ENCODE results near the gene CILP2. TPM values are rescaled to one million over a fixed set of nuclear protein-coding genes. Genes with fewer than 3 reads are reported as not detected.

CILP2 gene
- total and polyA plus RNA-seq, 9 donors: 1.3 to 52.6 (median 7.0) TPM

GRCh38 chr19:19544257-19544953, 6.3 kb downstream of the CILP2 start:
- H3K36me3 ChIP-seq (ENCODE audit: control insufficient read depth, insufficient read depth, low read length): no peaks in the 10 kb centered on the region
- H3K27me3 ChIP-seq (ENCODE audit: control insufficient read depth, insufficient read depth, low read length): peaks cover 42% of the 10 kb centered on the region
- no peak overlapping the region for H3K4me3 ChIP-seq (ENCODE audit: low read length)
- H3K4me1 ChIP-seq (ENCODE audit: control insufficient read depth, insufficient read depth, low read length): peaks cover 16% of the 10 kb centered on the region
- DNase-seq: no peak
- H3K9me3 ChIP-seq (replicated peaks; ENCODE audit: control insufficient read depth, low read depth, low read length): no peaks in the 10 kb centered on the region
- H3K27ac ChIP-seq (ENCODE audit: low read length): no peak overlapping the region
- WGBS (ENCODE audit: insufficient coverage): 87% methylated on average over 75 of the region's 75 CpGs

GRCh38 chr19:19544954-19545591, 7.0 kb downstream of the CILP2 start:
- no peaks in the 10 kb centered on the region for H3K9me3 ChIP-seq (replicated peaks; ENCODE audit: control insufficient read depth, low read depth, low read length)
- H3K36me3 ChIP-seq (ENCODE audit: control insufficient read depth, insufficient read depth, low read length): no peaks in the 10 kb centered on the region
- no peak overlapping the region for H3K4me3 ChIP-seq (ENCODE audit: low read length)
- no peak for DNase-seq
- H3K4me1 ChIP-seq (ENCODE audit: control insufficient read depth, insufficient read depth, low read length): peaks cover 17% of the 10 kb centered on the region
- H3K27ac ChIP-seq (ENCODE audit: low read length): no peak overlapping the region
- peaks cover 37% of the 10 kb centered on the region for H3K27me3 ChIP-seq (ENCODE audit: control insufficient read depth, insufficient read depth, low read length)
- WGBS (ENCODE audit: insufficient coverage): 88% methylated on average over 53 of the region's 53 CpGs

- Histone ChIP-seq H3K9me3 (replicated peaks; ENCODE audit: control insufficient read depth, low read depth, low read length) (no peaks in the 10 kb centered on the region), H3K36me3 (ENCODE audit: control insufficient read depth, insufficient read depth, low read length) (no peaks in the 10 kb centered on the region), H3K4me3 (ENCODE audit: low read length) (no peak overlapping the region), H3K4me1 (ENCODE audit: control insufficient read depth, insufficient read depth, low read length) (peaks cover 20% of the 10 kb centered on the region), H3K27ac (ENCODE audit: low read length) (no peak overlapping the region), H3K27me3 (ENCODE audit: control insufficient read depth, insufficient read depth, low read length) (peaks cover 34% of the 10 kb centered on the region)
- no peak for DNase-seq
- WGBS (ENCODE audit: insufficient coverage): 92% methylated on average over 23 of the region's 23 CpGs
Observed at GRCh38 chr19:19545707-19546106, 7.6 kb downstream of the CILP2 start.

GRCh38 chr19:19546751-19547162, 8.7 kb downstream of the CILP2 start:
- peaks cover 14% of the 10 kb centered on the region for H3K4me1 ChIP-seq (ENCODE audit: control insufficient read depth, insufficient read depth, low read length)
- WGBS (ENCODE audit: insufficient coverage): 38% methylated on average over 11 of the region's 19 CpGs
- no peak overlapping the region for H3K4me3 ChIP-seq (ENCODE audit: low read length)
- H3K9me3 ChIP-seq (replicated peaks; ENCODE audit: control insufficient read depth, low read depth, low read length): peaks cover 5% of the 10 kb centered on the region
- no peak overlapping the region for H3K27ac ChIP-seq (ENCODE audit: low read length)
- DNase-seq: no peak
- no peaks in the 10 kb centered on the region for H3K36me3 ChIP-seq (ENCODE audit: control insufficient read depth, insufficient read depth, low read length)
- peaks cover 24% of the 10 kb centered on the region for H3K27me3 ChIP-seq (ENCODE audit: control insufficient read depth, insufficient read depth, low read length)

- Histone ChIP-seq H3K9me3 (replicated peaks; ENCODE audit: control insufficient read depth, low read depth, low read length) (peaks cover 5% of the 10 kb centered on the region), H3K36me3 (ENCODE audit: control insufficient read depth, insufficient read depth, low read length) (no peaks in the 10 kb centered on the region), H3K4me3 (ENCODE audit: low read length) (no peak overlapping the region), H3K27ac (ENCODE audit: low read length) (peak overlapping the region; percentile 29), H3K4me1 (ENCODE audit: control insufficient read depth, insufficient read depth, low read length) (peaks cover 16% of the 10 kb centered on the region), H3K27me3 (ENCODE audit: control insufficient read depth, insufficient read depth, low read length) (peaks cover 13% of the 10 kb centered on the region)
- WGBS (ENCODE audit: insufficient coverage): 66% methylated on average over 4 of the region's 15 CpGs
- DNase-seq: no peak
Observed at GRCh38 chr19:19547674-19548336, 9.7 kb downstream of the CILP2 start.

GRCh38 chr19:19548915-19549759, 11.1 kb downstream of the CILP2 start:
- peak; percentile 76 for DNase-seq
- Histone ChIP-seq H3K27me3 (ENCODE audit: control insufficient read depth, insufficient read depth, low read length) (peaks cover 13% of the 10 kb centered on the region), H3K27ac (ENCODE audit: low read length) (peak overlapping the region; percentile 67), H3K4me3 (ENCODE audit: low read length) (no peak overlapping the region), H3K9me3 (replicated peaks; ENCODE audit: control insufficient read depth, low read depth, low read length) (peaks cover 5% of the 10 kb centered on the region), H3K4me1 (ENCODE audit: control insufficient read depth, insufficient read depth, low read length) (peaks cover 16% of the 10 kb centered on the region), H3K36me3 (ENCODE audit: control insufficient read depth, insufficient read depth, low read length) (no peaks in the 10 kb centered on the region)
- WGBS (ENCODE audit: insufficient coverage): 37% methylated on average over 12 of the region's 13 CpGs

- Histone ChIP-seq H3K9me3 (replicated peaks; ENCODE audit: control insufficient read depth, low read depth, low read length) (peaks cover 5% of the 10 kb centered on the region), H3K4me1 (ENCODE audit: control insufficient read depth, insufficient read depth, low read length) (peaks cover 16% of the 10 kb centered on the region), H3K27me3 (ENCODE audit: control insufficient read depth, insufficient read depth, low read length) (peaks cover 13% of the 10 kb centered on the region), H3K27ac (ENCODE audit: low read length) (peak overlapping the region; percentile 67), H3K4me3 (ENCODE audit: low read length) (no peak overlapping the region), H3K36me3 (ENCODE audit: control insufficient read depth, insufficient read depth, low read length) (no peaks in the 10 kb centered on the region)
- WGBS (ENCODE audit: insufficient coverage): 60% methylated on average over 19 of the region's 23 CpGs
- no peak for DNase-seq
Observed at GRCh38 chr19:19549804-19550464, 11.9 kb downstream of the CILP2 start.

- DNase-seq: peak; percentile 75
- H3K36me3 ChIP-seq (ENCODE audit: control insufficient read depth, insufficient read depth, low read length): no peaks in the 10 kb centered on the region
- peak overlapping the region; percentile 67 for H3K27ac ChIP-seq (ENCODE audit: low read length)
- H3K9me3 ChIP-seq (replicated peaks; ENCODE audit: control insufficient read depth, low read depth, low read length): peaks cover 5% of the 10 kb centered on the region
- WGBS (ENCODE audit: insufficient coverage): 13% methylated on average over 5 of the region's 8 CpGs
- no peak overlapping the region for H3K4me3 ChIP-seq (ENCODE audit: low read length)
- peaks cover 16% of the 10 kb centered on the region for H3K4me1 ChIP-seq (ENCODE audit: control insufficient read depth, insufficient read depth, low read length)
- H3K27me3 ChIP-seq (ENCODE audit: control insufficient read depth, insufficient read depth, low read length): peaks cover 13% of the 10 kb centered on the region
Observed at GRCh38 chr19:19550485-19550929, 12.4 kb downstream of the CILP2 start.

GRCh38 chr19:19550972-19551852, 13.1 kb downstream of the CILP2 start:
- Histone ChIP-seq H3K9me3 (replicated peaks; ENCODE audit: control insufficient read depth, low read depth, low read length) (peaks cover 5% of the 10 kb centered on the region), H3K4me1 (ENCODE audit: control insufficient read depth, insufficient read depth, low read length) (peaks cover 16% of the 10 kb centered on the region), H3K4me3 (ENCODE audit: low read length) (no peak overlapping the region), H3K36me3 (ENCODE audit: control insufficient read depth, insufficient read depth, low read length) (no peaks in the 10 kb centered on the region), H3K27ac (ENCODE audit: low read length) (peak overlapping the region; percentile 67), H3K27me3 (ENCODE audit: control insufficient read depth, insufficient read depth, low read length) (peaks cover 13% of the 10 kb centered on the region)
- whole genome bisulfite sequencing (ENCODE audit: insufficient coverage): 46% methylated on average over 4 of the region's 10 CpGs
- peak; percentile 69 for DNase-seq
